ENCODE measurements around the gene NHERF1. TPM values are rescaled to one million over a fixed set of nuclear protein-coding genes. Genes with fewer than 3 reads are reported as not detected.

The NHERF1 gene
- total and polyA plus RNA-seq, 2 of the 8 experiments (the other 6 are each of a cell fraction or from before 2014, with no cell fraction given), result 92.9 to 99.2 TPM

DNA sequence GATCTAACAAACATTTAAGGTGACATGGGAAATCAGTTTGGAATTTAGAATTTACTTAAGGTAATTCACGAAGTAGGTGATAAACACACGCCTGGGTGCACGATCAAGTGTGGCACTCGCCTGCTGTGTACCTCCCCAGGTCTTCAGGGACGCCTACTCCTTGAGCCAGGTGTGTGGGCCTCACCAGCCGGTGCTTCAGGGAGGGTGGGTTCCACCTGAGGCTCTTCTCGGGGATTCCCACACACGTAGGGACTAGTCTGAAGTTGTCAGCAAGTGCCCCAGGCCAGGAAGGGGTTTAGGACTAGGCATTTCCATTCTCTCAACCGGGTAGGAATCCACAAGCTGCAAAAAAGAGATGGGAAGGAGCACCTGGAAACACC, 37.5 kb downstream of the NHERF1 start:
- ChIA-PET CTCF (ENCODE audit: partially characterized antibody) (interaction anchor here (1.6 to 99.6 kb wide), 5 partner anchors 12 to 58 kb away, joined by 3 to 2981 read pairs (median 10); partner anchors contain the start of genes FDXR, GRIN2C, NHERF1 and RAB37), POLR2A (ENCODE audit: partially characterized antibody) (no interaction called here)
- no peak overlapping the region for H3K4me2 ChIP-seq (ENCODE audit: insufficient read depth in 1 of 2, low read depth in 2 of 2, low read length in 2 of 2)
- peaks cover 15% of the 10 kb centered on the region for H3K79me1 ChIP-seq (ENCODE audit: low read depth, low read length)
- H3K36me3 ChIP-seq (ENCODE audit: control insufficient read depth in 2 of 4, insufficient read depth in 4 of 4, low read length in 3 of 4), result no peaks in the 10 kb centered on the region; a peak in 2 of 8 replicates
- H4K8ac ChIP-seq (ENCODE audit: extremely low read depth, insufficient read depth, low read length), result no peak overlapping the region
- H3K79me2 ChIP-seq (ENCODE audit: control insufficient read depth in 1 of 2, insufficient read depth in 2 of 2, low read length in 2 of 2), result no peaks in the 10 kb centered on the region; a peak in 1 of 4 replicates
- no peak for DNase-seq (ENCODE audit: low read depth in 1 of 2, low spot score in 2 of 2)
- no peak overlapping the region for H2AK5ac ChIP-seq (ENCODE audit: low read depth, low read length)
- no peak overlapping the region for H3K27ac ChIP-seq (ENCODE audit: low read depth, low read length)
- no peaks in the 10 kb centered on the region for H3K23me2 ChIP-seq (ENCODE audit: low read depth, low read length)
- H3K9ac ChIP-seq (replicated peaks in 1 of 4; ENCODE audit: extremely low read depth in 1 of 4, low read depth in 3 of 4, low read length in 3 of 4), result no peak overlapping the region
- WGBS, 2 experiments (ENCODE audit: extremely low coverage in 1 of 2, insufficient coverage in 1 of 2, insufficient read length in 1 of 2, insufficient replicate concordance in 2 of 2, low coverage in 1 of 2, low lambda C conversion rate in 2 of 2, missing lambda C conversion rate in 1 of 2), result 91% methylated on average over 9 of the region's 9 CpGs; no CpG with 5 or more reads in 1 of the 2 experiments
- no peak overlapping the region for H3K14ac ChIP-seq (ENCODE audit: insufficient read length)
- peaks cover 5 to 15% of the 10 kb centered on the region in 2 experiments for H4K20me1 ChIP-seq (replicated peaks in 1 of 2; ENCODE audit: control insufficient read depth in 1 of 2, insufficient read depth in 2 of 2, low read length in 2 of 2)
- no peak overlapping the region for H3K23ac ChIP-seq (ENCODE audit: insufficient read length)
- no peak overlapping the region for H2BK5ac ChIP-seq (ENCODE audit: low read depth, low read length)
- H2AFZ ChIP-seq (ENCODE audit: low read length), result no peak overlapping the region
- H4K5ac ChIP-seq (ENCODE audit: insufficient read length, low read depth, low read length), result no peak overlapping the region
- H3K27me3 ChIP-seq (replicated peaks in 1 of 4; ENCODE audit: control insufficient read depth in 3 of 4, extremely low read depth in 1 of 4, insufficient read depth in 3 of 4, low read length in 3 of 4), result no peaks in the 10 kb centered on the region
- peaks cover 0 to 3% (median 3%) of the 10 kb centered on the region in 4 experiments; a peak in 5 of 7 replicates for H3K4me1 ChIP-seq (replicated peaks in 1 of 4; ENCODE audit: control insufficient read depth in 3 of 4, insufficient read depth in 4 of 4, low read length in 3 of 4)
- no peak for FAIRE-seq
- H3K56ac ChIP-seq (replicated peaks; ENCODE audit: insufficient read length, low read depth, low read length), result no peak overlapping the region
- no peak overlapping the region for H2BK20ac ChIP-seq (ENCODE audit: low read length)
- no peak overlapping the region for H2BK15ac ChIP-seq (ENCODE audit: low read length)
- no peak overlapping the region for H2BK120ac ChIP-seq (replicated peaks; ENCODE audit: low read depth, low read length)
- H3K4me3 ChIP-seq (ENCODE audit: extremely low read depth in 1 of 4, insufficient read depth in 2 of 4, low read depth in 3 of 4, low read length in 4 of 4), result no peak overlapping the region
- no peak overlapping the region for H3K18ac ChIP-seq (ENCODE audit: extremely low read depth, low read length)
- H2BK12ac ChIP-seq (ENCODE audit: low read depth, low read length), result no peak overlapping the region
- no peak overlapping the region for H4K91ac ChIP-seq (replicated peaks; ENCODE audit: insufficient read length, low read length)
- no peak overlapping the region for H3K4ac ChIP-seq (replicated peaks; ENCODE audit: insufficient read length, low read depth, low read length)
- no peaks in the 10 kb centered on the region for H3K9me3 ChIP-seq (ENCODE audit: insufficient read depth in 2 of 2, low read depth in 1 of 2, low read length in 1 of 2)
- TF ChIP-seq GTF2F1 (IDR thresholded peaks at IDR 0.05; ENCODE audit: borderline replicate concordance, low read depth, low read length) (no peak), RFX5 (IDR thresholded peaks at IDR 0.05; ENCODE audit: borderline replicate concordance, low read depth, low read length) (no peak)

All from H1 (cell line).